ENCODE measurements around the gene TCF12. TPM values are rescaled to one million over a fixed set of nuclear protein-coding genes. Genes with fewer than 3 reads are reported as not detected.

The TCF12 gene
- polyA plus RNA-seq, 1 donor (not counting 4 experiments of a cell fraction or from before 2014, with no cell fraction given), result 48.3 TPM

DNA sequence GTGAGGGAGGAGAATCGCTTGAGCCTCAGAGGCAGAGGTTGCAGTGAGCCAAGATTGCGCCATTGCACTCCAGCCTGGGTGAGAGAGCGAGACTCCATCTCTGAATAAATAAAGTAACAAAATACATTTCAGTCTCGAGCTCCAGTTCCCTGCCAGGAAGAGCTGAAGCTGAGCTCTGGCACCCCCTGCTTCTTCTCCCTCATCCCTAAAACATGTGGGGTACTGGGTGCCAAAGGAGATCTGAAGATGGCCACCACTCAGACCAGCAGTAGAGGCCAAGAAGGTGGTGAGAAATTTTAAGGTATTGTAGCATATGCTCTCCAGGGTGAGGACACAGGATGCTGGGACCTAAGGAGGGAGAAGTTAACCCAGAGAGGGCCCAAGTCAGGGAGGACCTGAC is 382.9 kb downstream of the TCF12 start:
- no peak overlapping the region for H3K9ac ChIP-seq (ENCODE audit: control insufficient read depth, extremely low read depth, insufficient read depth, low read length)
- no peaks in the 10 kb centered on the region for H3K36me3 ChIP-seq (ENCODE audit: control insufficient read depth in 2 of 2, extremely low read depth in 1 of 2, insufficient read depth in 2 of 2, low read length in 2 of 2)
- H3K4me3 ChIP-seq (ENCODE audit: control insufficient read depth in 2 of 3, extremely low read depth in 1 of 3, insufficient read depth in 2 of 3, low read depth in 1 of 3, low read length in 3 of 3), result no peak overlapping the region
- DNase-seq (ENCODE audit: low read depth, low spot score), result no peak
- H3K9me3 ChIP-seq (ENCODE audit: control insufficient read depth, low read depth, low read length), result no peaks in the 10 kb centered on the region
- H4K20me1 ChIP-seq (ENCODE audit: control insufficient read depth, extremely low read depth, insufficient read depth, low read length), result no peaks in the 10 kb centered on the region
- no peaks in the 10 kb centered on the region for H3K79me2 ChIP-seq (ENCODE audit: control insufficient read depth, insufficient read depth, low read length)
- H3K27me3 ChIP-seq (ENCODE audit: control insufficient read depth, extremely low read depth, insufficient read depth, low read length), result no peaks in the 10 kb centered on the region
- TF ChIP-seq, protein P1, sequence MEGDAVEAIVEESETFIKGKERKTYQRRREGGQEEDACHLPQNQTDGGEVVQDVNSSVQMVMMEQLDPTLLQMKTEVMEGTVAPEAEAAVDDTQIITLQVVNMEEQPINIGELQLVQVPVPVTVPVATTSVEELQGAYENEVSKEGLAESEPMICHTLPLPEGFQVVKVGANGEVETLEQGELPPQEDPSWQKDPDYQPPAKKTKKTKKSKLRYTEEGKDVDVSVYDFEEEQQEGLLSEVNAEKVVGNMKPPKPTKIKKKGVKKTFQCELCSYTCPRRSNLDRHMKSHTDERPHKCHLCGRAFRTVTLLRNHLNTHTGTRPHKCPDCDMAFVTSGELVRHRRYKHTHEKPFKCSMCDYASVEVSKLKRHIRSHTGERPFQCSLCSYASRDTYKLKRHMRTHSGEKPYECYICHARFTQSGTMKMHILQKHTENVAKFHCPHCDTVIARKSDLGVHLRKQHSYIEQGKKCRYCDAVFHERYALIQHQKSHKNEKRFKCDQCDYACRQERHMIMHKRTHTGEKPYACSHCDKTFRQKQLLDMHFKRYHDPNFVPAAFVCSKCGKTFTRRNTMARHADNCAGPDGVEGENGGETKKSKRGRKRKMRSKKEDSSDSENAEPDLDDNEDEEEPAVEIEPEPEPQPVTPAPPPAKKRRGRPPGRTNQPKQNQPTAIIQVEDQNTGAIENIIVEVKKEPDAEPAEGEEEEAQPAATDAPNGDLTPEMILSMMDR (optimal IDR thresholded peaks at IDR 0.05 in 1 of 3, IDR thresholded peaks at IDR 0.05 in 1 of 3, conservative IDR thresholded peaks at IDR 0.05 in 1 of 3; ENCODE audit: extremely low read depth in 1 of 3, insufficient read depth in 2 of 3, low read length in 3 of 3), result no peak
- TF ChIP-seq EZH2 (IDR thresholded peaks at IDR 0.05; ENCODE audit: low read length), result no peak
- no peak for FAIRE-seq
- no peak overlapping the region for H3K27ac ChIP-seq (ENCODE audit: control insufficient read depth, insufficient read depth, low read length)
- H3K4me2 ChIP-seq (ENCODE audit: control insufficient read depth, extremely low read depth, insufficient read depth, low read depth, low read length), result no peak overlapping the region
- peaks cover 3% of the 10 kb centered on the region for H3K4me1 ChIP-seq (ENCODE audit: control insufficient read depth, extremely low read depth, insufficient read depth, low read length)
- no peaks in the 10 kb centered on the region for H3K9me1 ChIP-seq (ENCODE audit: control insufficient read depth, extremely low read depth, insufficient read depth, low read length)
- no peak overlapping the region for H2AFZ ChIP-seq (ENCODE audit: control insufficient read depth, low read length)
- dilution Hi-C loops (cut with MboI; ENCODE audit: extremely low pct_ligation_motif_present, low sequenced_read_pairs), result no loop called here

DNA sequence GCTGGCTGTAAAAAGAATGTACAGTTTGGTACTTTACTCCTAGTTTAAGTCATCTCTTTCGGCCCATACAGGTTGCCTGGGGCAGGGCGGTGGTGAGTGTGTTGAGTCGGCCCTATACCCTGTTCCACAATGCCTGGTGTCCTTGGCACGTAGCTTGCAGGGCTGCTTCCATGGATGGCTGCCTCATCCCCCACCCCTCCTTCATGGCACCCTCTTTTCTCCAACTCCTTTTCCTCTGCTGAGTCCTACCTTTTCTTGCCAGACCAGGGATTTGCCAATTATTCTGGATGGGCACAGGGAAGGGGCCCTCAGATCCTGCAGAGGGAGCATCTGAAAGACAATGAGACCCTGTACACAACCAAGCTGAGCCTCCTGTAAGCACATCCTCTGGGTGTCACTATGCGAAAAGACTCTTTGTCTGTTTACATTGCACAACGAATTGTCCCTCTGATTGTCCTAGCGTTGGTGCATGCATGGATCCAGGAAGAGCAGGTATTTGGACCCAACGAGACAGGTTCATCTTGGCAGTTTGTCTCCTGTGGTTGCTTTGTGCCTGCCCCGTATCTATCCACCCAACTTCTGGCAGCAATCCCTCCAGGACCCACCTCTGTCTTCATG is 384.3 kb downstream of the TCF12 start:
- Histone ChIP-seq H3K9me1 (ENCODE audit: control insufficient read depth, extremely low read depth, insufficient read depth, low read length) (no peaks in the 10 kb centered on the region), H3K9ac (ENCODE audit: control insufficient read depth, extremely low read depth, insufficient read depth, low read length) (no peak overlapping the region), H3K36me3 (ENCODE audit: control insufficient read depth in 2 of 2, extremely low read depth in 1 of 2, insufficient read depth in 2 of 2, low read length in 2 of 2) (no peaks in the 10 kb centered on the region), H3K79me2 (ENCODE audit: control insufficient read depth, insufficient read depth, low read length) (no peaks in the 10 kb centered on the region), H3K27ac (ENCODE audit: control insufficient read depth, insufficient read depth, low read length) (no peak overlapping the region), H3K4me3 (ENCODE audit: control insufficient read depth in 2 of 3, extremely low read depth in 1 of 3, insufficient read depth in 2 of 3, low read depth in 1 of 3, low read length in 3 of 3) (no peak overlapping the region), H3K9me3 (ENCODE audit: control insufficient read depth, low read depth, low read length) (no peaks in the 10 kb centered on the region), H3K27me3 (ENCODE audit: control insufficient read depth, extremely low read depth, insufficient read depth, low read length) (no peaks in the 10 kb centered on the region), H2AFZ (ENCODE audit: control insufficient read depth, low read length) (no peak overlapping the region), H4K20me1 (ENCODE audit: control insufficient read depth, extremely low read depth, insufficient read depth, low read length) (no peaks in the 10 kb centered on the region), H3K4me2 (ENCODE audit: control insufficient read depth, extremely low read depth, insufficient read depth, low read depth, low read length) (no peak overlapping the region), H3K4me1 (ENCODE audit: control insufficient read depth, extremely low read depth, insufficient read depth, low read length) (peaks cover 6% of the 10 kb centered on the region)
- no peak for TF ChIP-seq EZH2 (IDR thresholded peaks at IDR 0.05; ENCODE audit: low read length)
- TF ChIP-seq, protein P1 (optimal IDR thresholded peaks at IDR 0.05 in 1 of 3, IDR thresholded peaks at IDR 0.05 in 1 of 3, conservative IDR thresholded peaks at IDR 0.05 in 1 of 3; ENCODE audit: extremely low read depth in 1 of 3, insufficient read depth in 2 of 3, low read length in 3 of 3), result no peak
- no peak for DNase-seq (ENCODE audit: low read depth, low spot score)
- no peak for FAIRE-seq
- dilution Hi-C loops (cut with MboI; ENCODE audit: extremely low pct_ligation_motif_present, low sequenced_read_pairs), result no loop called here

All from keratinocyte (primary cell).